Fibroblast of villous mesenchyme (primary cell): Measurements from ENCODE around the gene CSAG2. TPM values are rescaled to one million over a fixed set of nuclear protein-coding genes. Genes with fewer than 3 reads are reported as not detected.
"Not testable (repeated sequence)": the region's sequence is repeated elsewhere in the genome, so short reads cannot be mapped to it uniquely, and the experiment has no call there.

Experiments
- DNase-seq: peaks from one replicate; pipeline ENCODE4 v3.0.0-alpha.2; 2010; ENCODE audit warnings: low read depth
- H3K4me3 ChIP-seq: 2 replicates; pipeline ENCODE4 v1.5.1; 2011; ENCODE audit warnings: low read depth, mild to moderate bottlenecking, low read length
- CTCF ChIP-seq: IDR thresholded peaks from 2 replicates; pipeline ENCODE4 v1.5.1; 2012; ENCODE audit warnings: low read depth, mild to moderate bottlenecking, low read length; ENCODE audit not compliant: insufficient read depth
- total RNA-seq: library from RNA; depleted of rRNA; stranded (reverse); fragments of >200 nt; gene quantifications from 2 replicates; pipeline ENCODE4 v1.2.3, GENCODE V29; 2012

CSAG2 gene
- total RNA-seq = not detected in 2 replicates

- DNase-seq, H3K4me3 ChIP-seq: not testable (repeated sequence)
Measured at GRCh38 chrX:152709173-152709572, at the start of gene CSAG2. Gene CSAG2, minus strand, starts transcription at chrX:152709273. Its CDS starts 161 bp downstream, at chrX:152709112.

GRCh38 chrX:152754871-152755270 lies 45.8 kb upstream of the CSAG2 start:
- DNase-seq, H3K4me3 ChIP-seq: not testable (repeated sequence)

- not testable (repeated sequence) for H3K4me3 ChIP-seq, DNase-seq
Measured at GRCh38 chrX:152753686-152754650, 44.9 kb upstream of the CSAG2 start, which contains the start of gene MAGEA2. Gene MAGEA2, minus strand, starts transcription at chrX:152753842. Its CDS starts 2,479 bp downstream, at chrX:152751363.

- DNase-seq = no peak
- TF ChIP-seq CTCF = no peak
- H3K4me3 ChIP-seq = no peak overlapping the region
Measured at GRCh38 chrX:152738560-152738959, 29.5 kb upstream of the CSAG2 start.

GRCh38 chrX:152736528-152736927 lies 27.5 kb upstream of the CSAG2 start:
- not testable (repeated sequence) for DNase-seq, H3K4me3 ChIP-seq

- no peak for TF ChIP-seq CTCF
- H3K4me3 ChIP-seq = no peak overlapping the region
- DNase-seq = no peak
Measured at GRCh38 chrX:152735860-152736511, 26.9 kb upstream of the CSAG2 start.

- H3K4me3 ChIP-seq = no peak overlapping the region
- no peak for DNase-seq
- TF ChIP-seq CTCF = no peak
Measured at GRCh38 chrX:152735101-152735500, 26.0 kb upstream of the CSAG2 start.

GRCh38 chrX:152734143-152734858 lies 25.2 kb upstream of the CSAG2 start:
- not testable (repeated sequence) for DNase-seq, H3K4me3 ChIP-seq

- no peak for DNase-seq
Measured at GRCh38 chrX:152733261-152733975, 24.3 kb upstream of the CSAG2 start, which contains the start of the genes CSAG1 and MAGEA12. Gene CSAG1, minus strand, starts transcription at chrX:152733721. Its CDS starts 1,261 bp downstream, at chrX:152732460. Gene MAGEA12, plus strand, starts transcription at chrX:152733757. Its CDS starts 2,405 bp downstream, at chrX:152736162.

More at GRCh38 chrX:152733261-152733975, 24.3 kb upstream of the CSAG2 start, which contains the start of the genes CSAG1 and MAGEA12:
- TF ChIP-seq CTCF = no peak
- no peak within 1 kb of the TSS for H3K4me3 ChIP-seq
